ENCODE data around the gene HDLBP.

Gene HDLBP

DNA sequence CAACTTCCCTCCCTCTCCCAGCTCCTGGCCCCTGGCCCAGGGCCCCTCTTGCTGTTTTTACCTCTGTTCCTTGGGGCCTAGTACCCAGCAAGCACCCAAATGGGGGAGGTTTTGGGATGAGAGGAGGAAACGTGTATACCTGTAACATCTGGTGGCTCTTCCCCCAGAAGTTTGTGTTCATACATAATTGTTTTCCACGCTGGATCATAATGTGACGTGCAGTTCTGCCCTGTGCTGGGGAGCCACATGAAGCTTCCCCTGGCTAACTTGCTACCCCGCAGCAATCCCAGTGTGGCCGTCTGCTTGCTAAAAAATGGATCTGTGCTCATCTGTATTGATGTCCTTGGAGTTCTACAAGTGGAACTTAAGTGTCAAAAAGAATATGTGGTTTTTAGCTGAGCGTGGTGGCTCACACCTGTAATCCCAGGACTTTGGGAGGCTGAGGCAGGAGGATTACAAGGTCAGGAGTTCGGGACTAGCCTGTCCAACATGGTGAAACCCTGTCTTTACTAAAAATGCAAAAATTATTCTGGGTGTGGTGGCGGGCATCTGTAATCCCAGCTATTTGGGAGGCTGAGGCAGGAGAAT lies 90.5 kb downstream of the HDLBP start:
- TF ChIP-seq POLR2AphosphoS5 (IDR thresholded peaks at IDR 0.05; ENCODE audit: low read depth, low read length): no peak

DNA sequence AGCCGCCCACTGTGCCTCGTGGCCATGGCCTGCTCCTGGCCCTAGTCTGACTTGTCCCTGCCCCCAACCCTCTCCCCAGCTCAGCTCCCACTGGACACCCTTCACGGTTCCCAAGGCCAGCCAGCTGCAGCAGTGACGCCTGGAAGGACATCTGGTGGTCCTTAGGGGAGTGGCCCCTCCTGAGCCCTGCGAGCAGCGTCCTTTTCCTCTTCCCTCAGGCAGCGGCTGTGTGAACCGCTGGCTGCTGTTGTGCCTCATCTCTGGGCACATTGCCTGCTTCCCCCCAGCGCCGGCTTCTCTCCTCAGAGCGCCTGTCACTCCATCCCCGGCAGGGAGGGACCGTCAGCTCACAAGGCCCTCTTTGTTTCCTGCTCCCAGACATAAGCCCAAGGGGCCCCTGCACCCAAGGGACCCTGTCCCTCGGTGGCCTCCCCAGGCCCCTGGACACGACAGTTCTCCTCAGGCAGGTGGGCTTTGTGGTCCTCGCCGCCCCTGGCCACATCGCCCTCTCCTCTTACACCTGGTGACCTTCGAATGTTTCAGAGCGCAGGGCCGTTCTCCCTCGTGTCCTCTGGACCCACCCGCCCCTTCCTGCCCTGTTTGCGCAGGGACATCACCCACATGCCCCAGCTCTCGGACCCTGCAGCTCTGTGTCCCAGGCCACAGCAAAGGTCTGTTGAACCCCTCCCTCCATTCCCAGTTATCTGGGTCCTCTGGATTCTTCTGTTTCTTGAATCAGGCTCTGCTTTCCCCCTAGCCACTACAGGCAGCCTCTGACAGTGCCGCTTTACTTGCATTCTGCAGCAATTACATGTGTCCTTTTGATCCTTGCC lies 91.2 kb downstream of the HDLBP start:
- TF ChIP-seq FOXP2 (optimal IDR thresholded peaks at IDR 0.05; ENCODE audit: borderline replicate concordance, extremely low read depth, extremely low read length, insufficient read depth): peak; percentile 67
- TF ChIP-seq POLR2AphosphoS5 (IDR thresholded peaks at IDR 0.05; ENCODE audit: low read depth, low read length): peak; percentile 27; the same call in 1 of the 2 replicates
- TF ChIP-seq TAF1 (IDR thresholded peaks at IDR 0.05; ENCODE audit: borderline replicate concordance, insufficient read depth, low read length): no peak

DNA sequence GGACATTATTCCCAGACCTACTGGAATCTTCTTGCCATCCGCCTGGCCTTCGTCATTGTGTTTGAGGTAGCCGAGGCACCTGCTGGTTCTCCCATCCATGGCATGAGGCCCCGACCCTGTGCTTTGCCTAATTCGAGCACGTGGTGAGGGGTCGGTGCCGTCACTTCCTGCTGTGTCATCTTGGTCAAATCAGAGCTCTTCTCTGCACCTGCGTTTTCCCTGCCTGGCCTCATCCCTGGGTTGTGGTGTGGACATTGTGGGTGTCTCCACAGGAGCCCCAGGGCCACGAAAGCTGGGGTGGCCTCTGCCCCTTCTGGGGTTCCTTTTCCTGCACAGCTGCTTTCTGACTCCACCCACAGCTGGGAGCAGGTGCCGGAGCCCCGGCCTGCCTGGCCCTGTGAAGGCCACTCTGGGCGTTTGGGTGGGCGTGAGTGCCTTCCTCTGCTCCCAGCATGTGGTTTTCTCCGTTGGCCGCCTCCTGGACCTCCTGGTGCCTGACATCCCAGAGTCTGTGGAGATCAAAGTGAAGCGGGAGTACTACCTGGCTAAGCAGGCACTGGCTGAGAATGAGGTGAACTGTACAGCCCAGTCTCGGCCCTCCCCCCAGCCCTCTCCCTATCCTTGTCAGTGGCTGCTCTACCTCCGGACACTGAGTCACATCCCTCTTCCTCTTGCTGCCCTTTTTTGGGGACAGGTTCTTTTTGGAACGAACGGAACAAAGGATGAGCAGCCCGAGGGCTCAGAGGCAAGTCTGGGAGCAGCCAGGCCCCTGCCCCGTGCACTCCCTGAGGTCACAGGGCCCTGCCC lies 92.1 kb downstream of the HDLBP start:
- no peak for TF ChIP-seq TAF1 (IDR thresholded peaks at IDR 0.05; ENCODE audit: borderline replicate concordance, insufficient read depth, low read length)
- TF ChIP-seq FOXP2 (optimal IDR thresholded peaks at IDR 0.05; ENCODE audit: borderline replicate concordance, extremely low read depth, extremely low read length, insufficient read depth): no peak
- TF ChIP-seq SIN3A (IDR thresholded peaks at IDR 0.05; ENCODE audit: borderline replicate concordance, insufficient read depth, low read length): no peak
- no peak for TF ChIP-seq POLR2AphosphoS5 (IDR thresholded peaks at IDR 0.05; ENCODE audit: low read depth, low read length)
- TF ChIP-seq, protein P1, sequence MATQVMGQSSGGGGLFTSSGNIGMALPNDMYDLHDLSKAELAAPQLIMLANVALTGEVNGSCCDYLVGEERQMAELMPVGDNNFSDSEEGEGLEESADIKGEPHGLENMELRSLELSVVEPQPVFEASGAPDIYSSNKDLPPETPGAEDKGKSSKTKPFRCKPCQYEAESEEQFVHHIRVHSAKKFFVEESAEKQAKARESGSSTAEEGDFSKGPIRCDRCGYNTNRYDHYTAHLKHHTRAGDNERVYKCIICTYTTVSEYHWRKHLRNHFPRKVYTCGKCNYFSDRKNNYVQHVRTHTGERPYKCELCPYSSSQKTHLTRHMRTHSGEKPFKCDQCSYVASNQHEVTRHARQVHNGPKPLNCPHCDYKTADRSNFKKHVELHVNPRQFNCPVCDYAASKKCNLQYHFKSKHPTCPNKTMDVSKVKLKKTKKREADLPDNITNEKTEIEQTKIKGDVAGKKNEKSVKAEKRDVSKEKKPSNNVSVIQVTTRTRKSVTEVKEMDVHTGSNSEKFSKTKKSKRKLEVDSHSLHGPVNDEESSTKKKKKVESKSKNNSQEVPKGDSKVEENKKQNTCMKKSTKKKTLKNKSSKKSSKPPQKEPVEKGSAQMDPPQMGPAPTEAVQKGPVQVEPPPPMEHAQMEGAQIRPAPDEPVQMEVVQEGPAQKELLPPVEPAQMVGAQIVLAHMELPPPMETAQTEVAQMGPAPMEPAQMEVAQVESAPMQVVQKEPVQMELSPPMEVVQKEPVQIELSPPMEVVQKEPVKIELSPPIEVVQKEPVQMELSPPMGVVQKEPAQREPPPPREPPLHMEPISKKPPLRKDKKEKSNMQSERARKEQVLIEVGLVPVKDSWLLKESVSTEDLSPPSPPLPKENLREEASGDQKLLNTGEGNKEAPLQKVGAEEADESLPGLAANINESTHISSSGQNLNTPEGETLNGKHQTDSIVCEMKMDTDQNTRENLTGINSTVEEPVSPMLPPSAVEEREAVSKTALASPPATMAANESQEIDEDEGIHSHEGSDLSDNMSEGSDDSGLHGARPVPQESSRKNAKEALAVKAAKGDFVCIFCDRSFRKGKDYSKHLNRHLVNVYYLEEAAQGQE (IDR thresholded peaks at IDR 0.05; ENCODE audit: insufficient read depth in 1 of 2, low read depth in 2 of 2, low read length in 2 of 2): no peak

DNA sequence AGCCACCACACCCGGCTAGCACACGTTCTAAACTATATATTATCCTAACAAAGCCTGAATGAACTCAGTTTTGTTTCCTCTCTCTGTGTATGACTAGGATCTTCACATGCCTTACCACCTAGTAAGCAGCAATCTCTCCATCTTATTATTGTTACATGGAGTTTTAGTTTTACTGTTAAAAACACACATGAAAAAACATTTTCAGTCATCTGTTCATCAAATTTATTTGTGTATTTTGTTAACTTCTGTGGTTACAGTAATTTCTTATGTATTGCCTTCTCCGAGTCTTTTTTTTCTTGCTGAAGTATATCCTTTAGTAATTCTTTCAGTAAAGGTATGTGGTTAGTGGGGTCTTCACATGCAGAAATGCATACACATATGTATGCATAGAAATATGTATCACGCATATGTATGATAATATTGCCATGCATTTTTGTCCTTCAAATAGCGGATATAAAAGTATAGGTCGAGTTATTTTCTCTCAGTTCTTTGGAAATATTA lies 95.6 kb downstream of the HDLBP start:
- TF ChIP-seq FOXP2 (optimal IDR thresholded peaks at IDR 0.05; ENCODE audit: borderline replicate concordance, extremely low read depth, extremely low read length, insufficient read depth) (no peak), TAF1 (IDR thresholded peaks at IDR 0.05; ENCODE audit: borderline replicate concordance, insufficient read depth, low read length) (no peak), SIN3A (IDR thresholded peaks at IDR 0.05; ENCODE audit: borderline replicate concordance, insufficient read depth, low read length) (no peak), POLR2AphosphoS5 (IDR thresholded peaks at IDR 0.05; ENCODE audit: low read depth, low read length) (no peak)
- TF ChIP-seq, protein P1 (IDR thresholded peaks at IDR 0.05; ENCODE audit: insufficient read depth in 1 of 2, low read depth in 2 of 2, low read length in 2 of 2): no peak

DNA sequence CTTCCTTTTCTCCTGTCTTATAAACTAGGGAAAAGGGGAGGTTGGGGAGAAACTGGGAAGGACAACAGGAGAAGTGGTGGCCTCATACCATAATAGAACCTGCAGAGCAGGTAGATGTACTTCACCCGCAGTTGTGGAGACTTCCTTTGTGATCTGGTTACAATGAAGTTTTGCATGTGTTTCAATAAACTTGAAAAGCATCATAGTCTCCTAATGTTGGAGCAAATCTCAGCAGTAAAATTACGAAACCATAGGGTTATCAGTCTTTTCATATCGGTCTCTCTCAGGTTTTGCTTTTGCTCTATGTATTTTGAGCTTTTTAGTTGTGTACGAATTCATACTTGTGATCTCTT lies 96.5 kb downstream of the HDLBP start:
- TF ChIP-seq, protein P1 (IDR thresholded peaks at IDR 0.05; ENCODE audit: insufficient read depth in 1 of 2, low read depth in 2 of 2, low read length in 2 of 2): no peak
- TF ChIP-seq SIN3A (IDR thresholded peaks at IDR 0.05; ENCODE audit: borderline replicate concordance, insufficient read depth, low read length): no peak
- TF ChIP-seq POLR2AphosphoS5 (IDR thresholded peaks at IDR 0.05; ENCODE audit: low read depth, low read length): no peak
- TF ChIP-seq TAF1 (IDR thresholded peaks at IDR 0.05; ENCODE audit: borderline replicate concordance, insufficient read depth, low read length): no peak
- no peak for TF ChIP-seq FOXP2 (optimal IDR thresholded peaks at IDR 0.05; ENCODE audit: borderline replicate concordance, extremely low read depth, extremely low read length, insufficient read depth)

All from PFSK-1 (cell line).